Right kidney (tissue), 1 donor: ENCODE measurements around the gene KRT17.
"Not testable (repeated sequence)": the region's sequence is repeated elsewhere in the genome, so short reads cannot be mapped to it uniquely, and the experiment has no call there.

Experiments
- DNase-seq: peaks from one replicate; pipeline ENCODE4 v3.0.0-alpha.2; 2016

KRT17 gene

DNA sequence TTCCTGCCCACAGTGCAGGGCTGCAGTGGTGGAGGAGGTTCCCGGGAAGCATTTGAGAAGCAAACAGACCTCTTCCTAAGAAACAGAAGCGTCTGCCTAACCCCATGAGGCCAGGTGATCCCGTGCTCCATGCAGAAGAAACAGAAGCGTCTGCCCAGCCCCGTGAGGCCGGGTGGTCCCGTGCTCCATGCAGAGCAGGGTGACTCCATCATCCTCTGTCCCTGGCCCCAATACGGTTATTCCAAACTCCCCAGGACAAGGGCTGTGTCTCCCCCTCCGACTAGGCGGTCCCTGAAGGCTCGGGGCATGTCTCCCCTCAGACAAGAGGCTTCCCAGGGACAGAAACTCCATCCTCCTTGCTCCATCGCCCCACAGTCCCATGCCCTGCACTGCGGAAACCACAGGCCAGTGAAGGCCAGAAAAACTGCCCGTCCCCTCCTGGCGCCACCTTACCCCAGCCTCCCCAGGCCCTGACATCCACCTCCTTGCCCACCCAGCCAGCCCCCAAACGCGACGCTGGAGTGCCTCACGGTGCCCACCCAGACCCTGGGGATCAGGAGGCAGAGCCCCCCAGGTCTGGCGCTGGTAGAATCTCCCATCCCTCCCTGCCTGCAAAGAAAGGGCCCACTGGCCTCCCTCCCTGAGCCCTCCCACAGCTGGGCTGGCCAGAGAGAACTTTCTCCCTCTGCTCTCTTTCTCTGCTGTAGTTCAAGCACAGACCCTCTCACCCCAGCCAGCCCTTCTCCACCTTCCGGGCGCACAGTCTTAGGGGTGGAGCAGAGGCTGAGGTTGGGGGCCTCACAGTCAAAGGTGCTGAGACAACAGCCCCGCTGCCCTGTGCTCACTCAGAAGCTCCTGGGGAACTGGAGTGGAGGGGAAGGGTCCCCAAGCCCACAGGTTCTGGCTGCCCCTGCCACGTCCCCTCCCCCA lies 30.6 kb upstream of the KRT17 start:
- DNase-seq: peak; percentile 54

DNA sequence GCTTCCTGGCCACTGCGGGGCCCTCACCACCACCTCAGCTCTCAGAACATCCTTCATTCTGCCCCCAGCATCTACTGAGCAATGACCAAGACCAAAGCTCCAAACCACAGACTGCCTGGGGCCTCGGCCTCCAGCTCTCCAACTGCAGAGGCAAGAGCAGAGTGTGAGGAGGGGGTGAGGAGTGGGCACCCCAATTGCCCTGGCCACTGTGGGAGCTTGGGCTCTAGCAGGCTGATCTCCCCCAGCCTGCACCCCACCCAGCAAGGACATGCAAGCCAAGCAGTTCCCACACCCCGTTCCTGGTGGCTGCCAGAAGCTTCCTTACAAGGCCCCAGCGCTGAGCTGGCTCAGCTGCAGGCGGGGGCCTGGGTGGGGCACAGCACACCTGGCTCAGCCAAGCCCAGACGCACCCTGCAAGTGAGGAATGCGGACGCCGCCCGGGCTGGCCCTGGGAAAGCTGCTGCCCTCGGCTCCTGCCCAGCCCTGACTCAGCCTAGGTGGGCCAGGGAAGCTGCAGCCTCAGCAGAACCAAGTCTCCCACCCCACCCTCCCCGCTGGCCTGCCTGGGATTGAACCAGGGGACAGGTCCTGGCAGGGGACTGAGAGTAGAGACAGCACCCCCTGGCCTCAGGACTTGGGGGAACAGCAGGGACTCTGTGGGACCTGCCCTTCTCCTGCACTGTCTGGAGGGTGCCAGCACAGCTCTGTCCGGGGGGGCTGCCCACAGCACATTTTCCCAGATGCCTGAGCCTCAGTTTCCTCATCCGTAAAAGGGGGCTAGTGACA lies 29.7 kb upstream of the KRT17 start:
- no peak for DNase-seq

DNA sequence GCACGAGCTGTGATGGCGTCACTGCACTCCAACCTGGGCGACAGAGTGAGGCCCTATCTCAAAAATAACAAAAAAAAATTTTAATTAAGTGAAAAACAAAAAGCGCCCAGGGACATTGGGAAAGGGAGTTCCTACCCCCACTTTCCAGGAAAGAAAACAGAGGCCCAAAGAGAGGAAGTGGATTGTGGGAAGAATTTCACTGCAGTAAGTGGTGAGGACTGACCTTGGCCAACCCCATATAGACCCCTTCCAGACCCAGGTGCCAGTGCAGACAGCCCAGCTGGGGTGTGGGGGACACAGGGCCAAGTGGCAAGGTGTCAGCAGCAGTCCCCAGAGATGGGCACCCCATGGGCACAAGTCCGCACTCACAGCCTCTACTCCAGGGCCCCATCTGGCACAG lies 29.0 kb upstream of the KRT17 start:
- no peak for DNase-seq

DNA sequence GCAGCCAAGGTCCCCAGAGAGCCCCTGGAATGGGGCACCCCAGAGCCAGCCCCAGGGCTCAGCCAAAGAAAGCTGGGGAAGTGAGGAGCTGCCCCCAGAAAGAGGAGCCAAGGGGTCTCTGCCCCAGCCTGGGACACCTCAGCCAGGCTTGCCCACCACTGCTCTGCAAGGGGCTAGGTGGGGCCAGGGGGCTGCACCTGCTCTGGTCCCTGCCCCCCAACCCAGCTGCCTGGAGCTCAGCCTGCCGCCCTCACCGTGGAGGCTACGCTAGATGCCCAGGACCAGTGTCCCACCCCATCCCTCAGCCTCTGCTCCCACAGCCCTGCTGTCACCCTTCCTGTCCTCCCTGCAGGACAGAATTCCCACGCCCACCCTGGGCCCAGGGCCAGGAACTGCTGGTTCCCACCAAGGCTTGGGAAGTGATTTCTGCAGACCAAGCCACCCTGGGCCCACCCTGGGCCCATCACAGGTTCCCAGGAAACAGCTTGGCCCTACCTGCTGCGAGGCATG lies 28.1 kb upstream of the KRT17 start:
- no peak for DNase-seq

DNA sequence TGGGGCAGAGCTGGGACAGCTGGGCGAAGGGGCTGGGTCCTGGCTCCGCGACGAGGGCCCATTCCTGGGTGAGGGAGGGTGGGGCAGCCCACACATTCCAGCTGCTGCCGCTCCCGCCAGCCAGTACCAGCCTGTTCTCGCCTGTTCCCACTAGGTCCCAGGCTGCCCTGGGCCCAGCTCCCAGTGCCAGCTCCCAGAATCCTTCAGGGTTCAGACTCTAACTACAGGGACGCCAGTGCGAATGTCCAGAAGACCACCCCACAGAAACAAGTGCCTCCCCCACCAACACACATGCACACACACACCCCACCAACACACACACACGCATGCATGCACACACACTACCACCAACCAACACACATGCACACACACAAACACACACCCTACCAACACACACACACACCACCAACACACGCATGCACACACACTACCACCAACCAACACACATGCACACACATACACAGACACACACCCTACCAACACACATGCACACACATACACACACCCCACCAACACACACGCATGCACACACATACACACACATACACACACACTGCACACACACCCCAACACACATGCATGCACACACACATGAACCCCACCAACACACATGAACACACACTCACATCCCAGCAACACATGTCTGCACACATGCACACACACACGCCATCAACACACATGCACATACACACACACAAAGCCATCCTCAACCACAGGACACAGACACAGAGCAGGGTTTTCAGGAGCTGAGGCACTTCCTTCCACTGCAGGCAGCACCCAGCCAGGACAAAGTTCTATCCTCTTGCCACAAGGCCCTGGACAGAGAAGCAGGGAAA lies 27.5 kb upstream of the KRT17 start:
- DNase-seq: no peak

DNA sequence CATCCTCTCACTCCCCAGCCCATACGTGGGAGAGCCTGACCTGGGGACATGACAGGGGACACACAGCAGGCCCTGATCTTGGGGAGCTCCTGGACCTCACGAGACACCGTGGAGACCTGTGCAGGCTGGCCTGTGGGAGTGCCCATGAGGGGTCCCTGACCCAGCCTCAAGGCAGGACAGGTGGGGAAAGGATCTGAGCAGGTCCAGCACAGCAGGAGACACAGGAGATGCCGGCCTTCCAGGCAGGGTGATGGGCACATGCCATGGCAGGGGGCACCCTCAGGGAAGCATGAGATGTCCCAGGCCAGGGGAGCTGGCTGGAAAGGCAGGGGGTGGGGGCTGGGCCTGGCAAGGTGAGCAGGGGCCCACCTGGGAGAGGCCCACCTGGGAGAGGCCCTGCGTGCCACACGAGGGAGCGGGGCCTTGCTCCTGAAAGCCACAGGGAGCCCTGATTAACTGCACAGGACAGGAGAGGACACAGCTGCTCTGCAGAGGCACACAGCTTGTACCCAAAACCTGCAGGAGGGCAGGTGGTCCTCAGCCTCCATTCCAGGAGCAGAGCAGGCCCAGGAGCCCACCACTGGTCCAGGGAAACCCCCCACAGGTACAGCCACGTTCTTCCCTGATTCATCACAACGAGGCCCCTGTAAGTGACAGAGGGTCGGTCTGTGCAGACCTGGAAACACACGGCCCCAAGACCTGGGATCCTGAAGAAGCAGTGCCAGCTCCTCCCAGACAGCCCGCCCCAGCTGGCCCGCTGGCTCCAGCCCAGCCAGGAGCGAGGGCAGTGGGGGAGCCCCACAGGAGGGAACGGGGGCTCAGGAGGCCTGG lies 26.6 kb upstream of the KRT17 start:
- DNase-seq: peak; percentile 55

DNA sequence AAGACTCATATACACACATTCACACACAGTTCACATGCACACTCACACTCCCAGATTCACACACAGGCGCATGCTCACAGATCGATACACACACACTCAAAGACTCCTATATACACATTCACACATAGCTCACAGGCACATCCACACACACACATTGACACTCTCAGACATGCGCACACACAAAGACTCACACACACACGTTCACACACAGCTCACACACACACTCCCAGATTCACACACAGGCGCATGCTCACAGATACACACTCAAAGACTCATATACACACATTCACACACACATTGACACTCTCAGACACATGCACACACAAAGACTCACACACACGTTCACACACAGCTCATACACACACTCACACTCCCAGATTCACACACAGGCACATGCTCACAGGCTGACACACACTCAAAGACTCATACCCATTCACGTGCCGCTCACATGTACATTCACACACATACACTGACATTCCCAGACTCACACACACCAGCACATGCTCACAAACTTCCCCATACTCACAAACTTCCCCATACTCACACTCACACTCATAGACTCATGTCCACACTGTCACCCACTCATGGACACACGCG lies 25.6 kb upstream of the KRT17 start:
- no peak for DNase-seq

DNA sequence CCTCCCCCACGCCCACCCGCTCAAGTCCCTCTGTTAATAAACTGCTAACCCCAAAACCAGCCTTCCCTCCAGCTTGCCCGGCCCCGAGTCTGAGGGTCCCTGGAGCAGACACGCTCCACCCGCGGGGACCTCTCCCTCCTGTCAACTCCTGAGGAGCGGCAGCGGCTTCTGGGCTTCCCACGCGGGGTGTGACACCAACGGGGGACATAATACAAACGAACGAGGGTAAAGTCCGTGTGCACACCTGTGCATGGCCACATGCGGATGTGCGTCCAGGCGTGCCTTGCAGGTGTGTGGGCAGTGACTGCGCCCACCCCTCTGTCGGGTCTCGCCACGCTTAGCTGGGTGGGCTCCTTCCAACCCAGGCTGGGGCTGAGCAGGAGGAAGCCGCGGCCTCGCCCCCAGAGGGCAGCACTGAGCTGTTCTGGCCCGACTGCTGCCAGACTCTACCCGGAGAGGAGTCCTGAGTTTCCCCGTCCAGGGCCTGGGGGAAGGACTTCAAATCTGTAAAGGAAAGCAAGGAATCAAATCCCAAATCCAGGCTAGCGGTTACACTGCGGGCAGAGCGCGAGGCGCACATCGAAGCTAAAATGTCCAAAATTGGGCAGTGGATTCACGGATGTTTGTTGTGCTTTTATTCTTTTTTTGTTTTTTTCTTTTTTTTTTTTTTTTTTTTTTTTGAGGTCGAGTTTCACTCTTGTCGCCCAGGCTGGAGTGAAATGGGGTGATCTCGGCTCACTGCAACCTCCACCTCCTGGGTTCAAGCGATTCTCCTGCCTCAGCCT lies 24.2 kb upstream of the KRT17 start:
- DNase-seq: peak; percentile 90

DNA sequence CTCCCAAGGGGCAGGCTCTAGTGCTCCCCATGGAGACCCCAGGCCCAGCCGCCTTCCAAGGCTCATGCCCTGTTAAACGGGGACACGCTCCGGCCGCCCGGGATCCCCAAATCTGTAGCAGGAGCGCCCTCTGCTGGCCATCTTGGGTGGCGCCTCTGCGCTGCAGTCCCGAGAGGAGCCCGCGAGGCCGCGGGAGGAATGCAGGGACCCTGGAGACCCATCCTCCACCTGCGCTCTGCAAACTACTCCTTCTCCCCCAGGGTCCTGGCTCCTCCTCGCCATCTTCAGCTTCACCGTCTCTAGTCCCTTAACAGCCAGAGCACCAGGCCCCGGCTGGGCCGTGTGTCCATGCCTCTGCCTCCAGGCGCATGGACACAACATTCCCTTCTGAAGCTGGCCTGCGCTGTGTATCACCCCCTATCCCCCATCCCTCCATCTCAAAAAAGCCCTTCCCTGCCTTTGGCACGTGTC lies 23.6 kb upstream of the KRT17 start:
- DNase-seq: peak; percentile 92

DNA sequence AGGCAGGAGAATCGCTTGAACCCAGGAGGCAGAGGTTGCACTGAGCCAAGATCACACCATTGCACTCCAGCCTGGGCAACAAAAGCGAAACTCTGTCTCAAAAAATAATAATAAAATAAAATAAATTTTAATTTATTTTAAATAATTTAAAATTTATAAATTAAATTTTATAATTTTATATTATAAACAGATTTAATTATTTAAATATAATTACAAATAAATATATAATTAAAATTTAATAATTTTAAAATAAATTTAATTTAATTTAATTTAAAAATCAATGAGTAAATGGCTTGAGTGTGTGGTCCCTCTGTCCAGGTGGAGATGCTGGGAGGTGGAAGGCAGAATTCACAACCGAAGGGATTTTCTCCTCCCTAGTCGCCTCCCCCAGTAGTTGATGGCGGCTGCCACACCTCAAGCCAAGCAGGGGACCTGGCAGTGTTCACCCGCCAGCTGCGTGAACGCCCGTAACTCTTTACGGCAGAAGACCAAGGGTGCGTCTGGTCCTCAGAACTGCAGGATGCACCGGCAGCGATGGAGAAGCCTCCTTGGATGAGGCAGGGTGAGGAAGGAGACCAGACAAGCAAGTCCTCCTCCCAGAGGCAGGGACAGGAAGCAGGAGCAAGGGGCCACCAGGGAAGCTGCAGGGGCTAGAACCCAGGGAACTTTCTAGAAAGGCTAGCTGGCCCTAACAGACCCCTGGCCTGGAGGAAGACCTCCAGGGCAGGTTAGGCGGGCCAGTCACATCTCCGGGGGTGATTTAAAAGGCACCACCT lies 22.9 kb upstream of the KRT17 start:
- no peak for DNase-seq

DNA sequence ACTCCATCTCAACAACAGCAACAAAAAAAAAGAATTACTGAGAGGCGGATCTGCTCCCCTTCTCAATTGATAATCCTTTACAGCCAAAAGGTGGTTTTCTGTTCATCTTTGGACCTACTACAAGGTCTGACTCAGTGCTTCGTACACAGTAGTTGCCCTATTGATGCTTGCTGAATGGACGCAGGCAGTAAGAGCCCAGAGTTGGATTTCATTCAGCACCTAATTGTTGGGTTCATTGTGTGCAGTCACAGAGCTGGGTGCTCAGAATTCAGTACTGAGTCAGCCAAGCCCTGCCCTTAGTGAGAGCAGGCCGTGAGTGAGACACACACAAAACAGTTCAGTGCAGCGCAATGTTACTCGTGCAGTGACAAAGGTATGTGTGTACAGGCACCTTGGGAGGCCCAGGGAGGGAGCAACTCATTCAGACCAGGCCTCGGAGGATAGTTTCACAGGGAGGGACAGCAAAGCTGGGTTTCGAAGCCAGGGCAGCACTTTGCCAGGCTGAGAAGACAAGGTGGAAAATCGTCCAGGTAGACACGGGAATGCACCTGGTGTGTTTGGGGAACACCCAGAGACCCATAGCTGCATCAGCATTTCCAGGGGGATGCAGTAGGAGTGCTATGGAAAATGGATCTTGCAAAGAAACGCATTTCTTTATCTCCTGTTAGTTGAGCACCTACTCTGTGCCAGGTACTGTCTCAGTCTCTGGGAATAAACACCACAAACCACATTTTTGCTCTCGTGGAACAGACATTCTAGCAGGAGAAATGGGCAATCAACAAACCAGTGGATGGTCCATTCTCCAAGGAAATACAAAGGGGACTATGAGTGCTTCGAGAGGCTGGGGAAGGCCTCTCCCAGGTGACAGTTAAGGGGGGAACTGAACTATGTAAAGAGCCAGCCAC lies 18.1 kb upstream of the KRT17 start:
- no peak for DNase-seq

DNA sequence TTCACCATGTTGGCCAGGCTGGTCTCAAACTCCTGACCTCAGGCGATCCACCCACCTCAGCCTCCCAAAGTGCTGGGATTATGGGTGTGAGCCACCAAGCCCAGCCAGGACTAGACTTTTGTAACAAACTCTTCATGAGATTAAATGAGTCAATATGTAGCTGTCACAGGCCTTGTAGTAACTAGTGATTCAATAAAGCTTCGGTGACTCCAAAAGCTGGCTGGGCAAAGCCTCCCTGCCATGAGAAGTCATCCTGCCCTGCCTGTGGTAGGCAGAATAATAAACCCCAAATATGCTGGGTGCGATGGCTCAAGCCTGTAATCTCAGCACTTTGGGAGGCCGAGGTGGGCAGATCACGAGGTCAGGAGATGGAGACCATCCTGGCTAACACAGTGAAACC lies 16.2 kb upstream of the KRT17 start:
- not testable (repeated sequence) for DNase-seq

DNA sequence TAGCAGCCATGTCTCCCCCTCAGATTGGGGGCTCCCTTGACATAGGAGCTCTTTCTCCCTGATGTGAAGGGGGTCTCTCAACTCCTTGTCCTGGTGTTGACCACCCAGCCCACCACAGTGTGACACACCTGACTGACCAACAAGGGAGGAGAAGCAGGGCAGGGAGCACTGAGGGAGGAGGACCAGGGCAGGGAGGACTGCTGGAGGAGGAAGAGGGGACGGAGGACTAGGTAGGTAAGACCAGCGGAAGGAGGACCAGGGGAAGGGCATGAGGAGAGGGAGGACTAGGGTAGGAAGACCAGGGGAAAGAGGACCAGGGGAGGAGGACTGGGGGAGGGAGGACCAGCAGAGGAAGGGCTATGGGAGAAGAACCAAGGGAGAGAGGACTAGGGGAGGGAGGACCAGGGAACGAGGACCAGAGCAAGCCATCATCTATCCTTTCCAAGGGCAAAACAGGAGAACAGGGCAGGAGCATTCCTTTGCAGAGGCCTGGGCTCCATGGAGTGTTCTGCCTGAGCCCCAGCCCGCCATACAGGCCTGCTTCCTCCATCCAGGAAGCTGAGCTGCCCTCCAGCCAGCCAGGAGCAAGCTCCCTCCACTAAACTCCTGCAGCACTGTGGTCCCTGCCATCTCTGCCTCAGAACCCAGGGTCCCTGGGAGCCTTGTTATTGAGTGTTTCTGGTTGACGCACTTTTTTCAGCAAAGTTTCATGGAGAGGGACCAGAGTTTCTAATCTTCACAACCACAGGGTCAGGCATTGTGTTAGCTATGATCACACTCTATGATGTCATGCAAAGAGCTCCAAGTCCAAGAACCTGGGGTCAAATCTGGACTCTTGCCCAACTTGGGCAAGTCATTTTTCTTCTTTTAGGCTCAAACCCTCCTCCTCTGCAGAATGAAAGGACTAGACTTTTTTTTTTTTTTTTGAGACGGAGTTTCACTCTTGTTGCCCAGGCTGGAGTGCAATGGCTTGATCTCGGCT lies 15.4 kb upstream of the KRT17 start:
- DNase-seq: no peak

DNA sequence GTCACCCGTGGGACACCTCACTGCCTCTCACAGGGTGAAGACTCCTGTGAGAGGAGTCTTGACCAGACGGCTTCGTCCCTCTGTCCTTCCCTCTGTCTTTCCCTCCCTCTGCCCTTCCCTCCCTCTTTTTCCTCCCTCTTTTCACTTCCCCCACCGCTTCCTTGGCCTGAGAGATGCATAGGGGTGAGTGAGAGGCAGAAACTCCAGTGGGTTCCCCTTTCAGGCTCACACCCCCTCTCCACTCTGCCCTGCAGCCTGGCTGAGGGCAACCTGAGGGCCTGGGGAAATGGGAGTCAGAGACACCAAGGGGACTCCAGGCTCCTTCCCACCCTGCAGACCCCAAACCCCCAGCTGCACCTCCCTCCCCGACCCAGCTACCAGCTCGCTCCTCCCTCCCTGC lies 14.6 kb upstream of the KRT17 start:
- no peak for DNase-seq

DNA sequence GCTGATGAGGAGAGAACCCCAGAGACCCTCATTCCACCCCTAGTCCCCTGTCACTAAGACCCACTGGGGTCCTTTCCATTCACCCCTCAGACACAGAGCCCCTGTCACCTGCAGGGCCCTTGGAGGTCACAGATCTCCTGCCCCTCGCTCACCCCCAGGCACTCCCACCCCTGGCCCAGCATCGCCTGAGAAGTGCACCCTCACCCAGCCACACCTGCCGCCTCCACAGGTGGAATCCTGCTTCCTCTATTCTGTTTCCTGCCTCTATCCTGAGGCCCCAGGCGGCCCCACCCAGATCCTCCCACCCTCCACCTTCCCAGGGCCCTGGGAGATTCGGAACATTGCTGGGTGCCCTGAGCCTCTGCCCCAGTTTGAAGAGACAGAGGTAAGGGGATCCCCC lies 13.8 kb upstream of the KRT17 start:
- no peak for DNase-seq

DNA sequence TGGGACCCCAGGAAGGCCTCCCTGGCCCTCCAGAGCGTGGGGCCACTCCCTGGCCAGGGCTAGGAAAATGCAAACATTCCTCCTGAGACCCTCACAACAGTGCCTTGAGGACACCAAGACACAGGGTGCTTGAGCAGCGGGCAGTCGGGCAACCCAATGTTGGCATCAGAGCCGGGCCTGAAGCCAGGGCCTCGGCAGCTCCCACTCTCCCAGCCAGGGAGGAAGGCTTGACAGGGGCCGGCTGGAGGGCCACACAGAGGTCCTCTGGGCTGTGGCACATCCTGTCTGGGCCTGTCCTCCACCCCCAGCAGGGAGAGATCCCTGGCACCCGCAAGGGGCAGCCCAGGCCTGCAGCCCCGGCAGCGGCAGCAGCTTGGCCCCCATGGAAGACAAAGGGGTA lies 12.3 kb upstream of the KRT17 start:
- no peak for DNase-seq
